ENCODE measurements around the gene TTYH2. TPM values are rescaled to one million over a fixed set of nuclear protein-coding genes. Genes with fewer than 3 reads are reported as not detected.

Gene TTYH2
- total and polyA plus RNA-seq, 10 of the 15 experiments (the other 5 are each of a cell fraction or from before 2014, with no cell fraction given) = 0.26 to 25.2 (median 6.6) TPM

- TF ChIP-seq SUZ12 (IDR thresholded peaks at IDR 0.05; ENCODE audit: unreplicated experiment) = no peak
- TF ChIP-seq PAX5 (IDR thresholded peaks at IDR 0.05; ENCODE audit: borderline replicate concordance, low read depth, low read length) = peak; percentile 51; the same call in 1 of the 2 replicates
- TF ChIP-seq, protein P1, sequence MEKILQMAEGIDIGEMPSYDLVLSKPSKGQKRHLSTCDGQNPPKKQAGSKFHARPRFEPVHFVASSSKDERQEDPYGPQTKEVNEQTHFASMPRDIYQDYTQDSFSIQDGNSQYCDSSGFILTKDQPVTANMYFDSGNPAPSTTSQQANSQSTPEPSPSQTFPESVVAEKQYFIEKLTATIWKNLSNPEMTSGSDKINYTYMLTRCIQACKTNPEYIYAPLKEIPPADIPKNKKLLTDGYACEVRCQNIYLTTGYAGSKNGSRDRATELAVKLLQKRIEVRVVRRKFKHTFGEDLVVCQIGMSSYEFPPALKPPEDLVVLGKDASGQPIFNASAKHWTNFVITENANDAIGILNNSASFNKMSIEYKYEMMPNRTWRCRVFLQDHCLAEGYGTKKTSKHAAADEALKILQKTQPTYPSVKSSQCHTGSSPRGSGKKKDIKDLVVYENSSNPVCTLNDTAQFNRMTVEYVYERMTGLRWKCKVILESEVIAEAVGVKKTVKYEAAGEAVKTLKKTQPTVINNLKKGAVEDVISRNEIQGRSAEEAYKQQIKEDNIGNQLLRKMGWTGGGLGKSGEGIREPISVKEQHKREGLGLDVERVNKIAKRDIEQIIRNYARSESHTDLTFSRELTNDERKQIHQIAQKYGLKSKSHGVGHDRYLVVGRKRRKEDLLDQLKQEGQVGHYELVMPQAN (conservative IDR thresholded peaks at IDR 0.05) = no peak
- TF ChIP-seq MEF2B (IDR thresholded peaks at IDR 0.05; ENCODE audit: partially characterized antibody, poor library complexity, severe bottlenecking) = no peak
- TF ChIP-seq TARDBP (IDR thresholded peaks at IDR 0.05; ENCODE audit: borderline replicate concordance) = no peak
- TF ChIP-seq JUND (IDR thresholded peaks at IDR 0.05; ENCODE audit: low read depth, low read length) = peak; percentile 75
- TF ChIP-seq ASH2L (IDR thresholded peaks at IDR 0.05; ENCODE audit: borderline replicate concordance, low read depth) = no peak
- no peak for TF ChIP-seq EED (IDR thresholded peaks at IDR 0.05; ENCODE audit: low read depth)
- no peak for TF ChIP-seq TCF7 (IDR thresholded peaks at IDR 0.05; ENCODE audit: borderline replicate concordance)
- TF ChIP-seq NRF1 (conservative IDR thresholded peaks at IDR 0.05; ENCODE audit: low read depth, low read length) = no peak
- TF ChIP-seq EGR1 (IDR thresholded peaks at IDR 0.05; ENCODE audit: borderline replicate concordance in 1 of 2, low read depth in 2 of 2, low read length in 2 of 2) = no peak
- TF ChIP-seq ZNF622 (IDR thresholded peaks at IDR 0.05) = no peak
- no peak for TF ChIP-seq KLF5 (IDR thresholded peaks at IDR 0.05; ENCODE audit: partially characterized antibody)
- TF ChIP-seq STAT1 (conservative IDR thresholded peaks at IDR 0.05) = no peak
- 0 out of 2 replicates have a peak, but pooled peaks have one; percentile 5 for TF ChIP-seq ZBED1 (IDR thresholded peaks at IDR 0.05; ENCODE audit: borderline replicate concordance)
- peak; percentile 43; the same call in 1 of the 2 replicates for TF ChIP-seq RUNX3 (IDR thresholded peaks at IDR 0.05; ENCODE audit: low read length)
- TF ChIP-seq ZBTB11 (CRISPR knock-in tag; IDR thresholded peaks at IDR 0.05) = no peak
- TF ChIP-seq, protein P2, sequence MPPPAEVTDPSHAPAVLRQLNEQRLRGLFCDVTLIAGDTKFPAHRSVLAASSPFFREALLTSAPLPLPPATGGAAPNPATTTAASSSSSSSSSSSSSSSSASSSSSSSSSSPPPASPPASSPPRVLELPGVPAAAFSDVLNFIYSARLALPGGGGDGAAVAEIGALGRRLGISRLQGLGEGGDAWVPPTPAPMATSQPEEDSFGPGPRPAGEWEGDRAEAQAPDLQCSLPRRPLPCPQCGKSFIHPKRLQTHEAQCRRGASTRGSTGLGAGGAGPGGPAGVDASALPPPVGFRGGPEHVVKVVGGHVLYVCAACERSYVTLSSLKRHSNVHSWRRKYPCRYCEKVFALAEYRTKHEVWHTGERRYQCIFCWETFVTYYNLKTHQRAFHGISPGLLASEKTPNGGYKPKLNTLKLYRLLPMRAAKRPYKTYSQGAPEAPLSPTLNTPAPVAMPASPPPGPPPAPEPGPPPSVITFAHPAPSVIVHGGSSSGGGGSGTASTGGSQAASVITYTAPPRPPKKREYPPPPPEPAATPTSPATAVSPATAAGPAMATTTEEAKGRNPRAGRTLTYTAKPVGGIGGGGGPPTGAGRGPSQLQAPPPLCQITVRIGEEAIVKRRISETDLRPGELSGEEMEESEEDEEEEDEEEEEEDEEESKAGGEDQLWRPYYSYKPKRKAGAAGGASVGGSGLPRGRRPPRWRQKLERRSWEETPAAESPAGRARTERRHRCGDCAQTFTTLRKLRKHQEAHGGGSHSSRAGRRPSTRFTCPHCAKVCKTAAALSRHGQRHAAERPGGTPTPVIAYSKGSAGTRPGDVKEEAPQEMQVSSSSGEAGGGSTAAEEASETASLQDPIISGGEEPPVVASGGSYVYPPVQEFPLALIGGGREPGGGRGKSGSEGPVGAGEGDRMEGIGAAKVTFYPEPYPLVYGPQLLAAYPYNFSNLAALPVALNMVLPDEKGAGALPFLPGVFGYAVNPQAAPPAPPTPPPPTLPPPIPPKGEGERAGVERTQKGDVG (CRISPR knock-in tag; IDR thresholded peaks at IDR 0.05) = no peak
- TF ChIP-seq MLLT1 (IDR thresholded peaks at IDR 0.05) = no peak
- no peak for TF ChIP-seq DPF2 (IDR thresholded peaks at IDR 0.05)
Observed at GRCh38 chr17:74210191-74211140, 2.9 kb upstream of the TTYH2 start (continued).

Data from GM12878 (cell line).